OCI-LY7 (cell line): ENCODE data around the gene PRKCA. TPM values are rescaled to one million over a fixed set of nuclear protein-coding genes. Genes with fewer than 3 reads are reported as not detected.

Experiments
- BruUV-seq: library from RNA; stranded (reverse); fragments of 400-500 nt; replicated peaks from 2 replicates; lab custom pipeline; 2021; lab: Mats Ljungman, UMichigan
- CTCF ChIA-PET: fragments of 300-600 bp; sonication (Branson Sonifier 250); formaldehyde crosslinking; loops from one replicate; lab custom pipeline; 2022; ENCODE audit warnings: antibody characterized with exemption; ENCODE audit not compliant: unreplicated experiment; lab: Charles Lee
- POLR2A ChIA-PET: fragments of 300-600 bp; sonication (Branson Sonifier 250); formaldehyde crosslinking; loops from one replicate; lab custom pipeline; 2022; ENCODE audit warnings: antibody characterized with exemption; lab: Charles Lee
- DNase-seq: peaks from one replicate; pipeline ENCODE4 v3.0.0-alpha.2; 2015; ENCODE audit warnings: low spot score
- H2AFZ ChIP-seq: fragments of 200-600 bp; sonication (generic), shearing (Covaris generic); 2 replicates; pipeline ENCODE4 v1.6.1; 2014; ENCODE audit warnings: mild to moderate bottlenecking, antibody characterized with exemption, low read length, moderate library complexity
- H3K27ac ChIP-seq: fragments of 200-600 bp; sonication (generic); 2 replicates; pipeline ENCODE4 v1.5.1; 2014; ENCODE audit warnings: mixed run types, low read depth, mild to moderate bottlenecking, moderate library complexity, low read length, inconsistent platforms; ENCODE audit not compliant: poor library complexity, severe bottlenecking
- H3K36me3 ChIP-seq: fragments of 200-600 bp; sonication (generic); 2 replicates; pipeline ENCODE4 v1.6.1; 2014; ENCODE audit warnings: mild to moderate bottlenecking, antibody characterized with exemption, low read length, moderate library complexity, mixed read lengths; ENCODE audit not compliant: insufficient read depth
- H3K4me1 ChIP-seq: fragments of 200-600 bp; sonication (generic); 2 replicates; pipeline ENCODE4 v1.5.1; 2014; ENCODE audit warnings: mild to moderate bottlenecking, low read length; ENCODE audit not compliant: insufficient read depth, poor library complexity, severe bottlenecking
- H3K4me2 ChIP-seq: fragments of 200-600 bp; sonication (generic); 2 replicates; pipeline ENCODE4 v1.6.1; 2014; ENCODE audit warnings: mild to moderate bottlenecking, low read length
- H3K4me3 ChIP-seq: fragments of 200-600 bp; sonication (generic); 2 replicates; pipeline ENCODE4 v1.5.1; 2014; ENCODE audit warnings: mild to moderate bottlenecking, low read depth, low read length; ENCODE audit not compliant: poor library complexity, severe bottlenecking
- H3K79me2 ChIP-seq: fragments of 200-600 bp; sonication (generic); 2 replicates; pipeline ENCODE4 v1.6.1; 2016; ENCODE audit warnings: low read depth, mild to moderate bottlenecking, low read length, moderate library complexity, mixed read lengths; ENCODE audit not compliant: insufficient read depth
- H3K9me2 ChIP-seq: fragments of 200-600 bp; sonication (generic); 2 replicates; pipeline ENCODE4 v1.6.1; 2016; ENCODE audit warnings: mild to moderate bottlenecking, low read length, mixed read lengths; ENCODE audit not compliant: insufficient read depth
- H3K9me3 ChIP-seq: fragments of 200-600 bp; sonication (generic); 2 replicates; pipeline ENCODE4 v1.6.1; 2014; ENCODE audit warnings: mild to moderate bottlenecking, mixed run types, low read length, mixed read lengths
- H4K20me1 ChIP-seq: fragments of 200-600 bp; sonication (generic); 2 replicates; pipeline ENCODE4 v1.6.1; 2014; ENCODE audit warnings: mild to moderate bottlenecking, antibody characterized with exemption, low read length, moderate library complexity, mixed read lengths; ENCODE audit not compliant: insufficient read depth
- CTCF ChIP-seq: fragments of 200-600 bp; sonication (generic); conservative IDR thresholded peaks from 2 replicates; pipeline ENCODE4 v1.5.1; 2014; ENCODE audit warnings: mild to moderate bottlenecking, antibody characterized with exemption, low read length, moderate library complexity, mixed read lengths
- EZH2phosphoT487 ChIP-seq: fragments of 200-600 bp; sonication (generic); IDR thresholded peaks from 2 replicates; pipeline ENCODE4 v1.6.1; 2018; ENCODE audit warnings: low read depth, borderline replicate concordance, mild to moderate bottlenecking, mixed run types, antibody characterized with exemption, low read length, moderate library complexity, mixed read lengths
- intact Hi-C: fragments of 100-400 bp; cut with micrococcal nuclease; formaldehyde crosslinking; loops from one replicate; pipeline ENCODE4 v1.10.0; 2022; ENCODE audit not compliant: unreplicated experiment
- total RNA-seq, 2 experiments: library from RNA; depleted of rRNA in 1 of 2; stranded (reverse); fragments of >200 nt in 1 of 2; shearing (Covaris generic) in 1 of 2; gene quantifications; 2 replicates each; pipeline ENCODE4 v1.2.3, GENCODE V29; 2014 to 2022

Gene PRKCA
- total RNA-seq, 2 experiments from 2014 or later = 6.6 to 32.1 TPM

GRCh38 chr17:66306446-66306845 lies 4.0 kb downstream of the PRKCA start:
- ChIA-PET POLR2A (interaction anchor here (0.6 to 1.4 kb wide), 3 partner anchors 20 to 147 kb away, joined by 3 to 5 read pairs (median 3); no protein-coding TSS in a partner anchor), CTCF (no interaction called here)
- no peak overlapping the region for H3K27ac ChIP-seq
- H3K4me2 ChIP-seq = no peak overlapping the region
- H3K9me2 ChIP-seq = no peaks in the 10 kb centered on the region
- H3K9me3 ChIP-seq = no peaks in the 10 kb centered on the region
- H3K4me3 ChIP-seq = no peak overlapping the region
- peaks cover 17% of the 10 kb centered on the region for H3K4me1 ChIP-seq
- intact Hi-C loops = no loop called here
- TF ChIP-seq EZH2phosphoT487 (no peak), CTCF (no peak)
- H3K79me2 ChIP-seq = no peaks in the 10 kb centered on the region
- no peak for DNase-seq
- no TSS peak for BruUV-seq
- H3K36me3 ChIP-seq = no peaks in the 10 kb centered on the region
- no peak overlapping the region for H2AFZ ChIP-seq
- no peaks in the 10 kb centered on the region for H4K20me1 ChIP-seq

- H3K27ac ChIP-seq = no peak overlapping the region
- H3K36me3 ChIP-seq = no peaks in the 10 kb centered on the region
- intact Hi-C loops = no loop called here
- H3K4me2 ChIP-seq = no peak overlapping the region
- TF ChIP-seq EZH2phosphoT487 (no peak), CTCF (no peak)
- ChIA-PET POLR2A (no interaction called here), CTCF (no interaction called here)
- H3K79me2 ChIP-seq = no peaks in the 10 kb centered on the region
- H3K9me3 ChIP-seq = no peaks in the 10 kb centered on the region
- no peaks in the 10 kb centered on the region for H4K20me1 ChIP-seq
- no peaks in the 10 kb centered on the region for H3K9me2 ChIP-seq
- DNase-seq = no peak
- no peak overlapping the region for H3K4me3 ChIP-seq
- peaks cover 12% of the 10 kb centered on the region for H3K4me1 ChIP-seq
- no peak overlapping the region for H2AFZ ChIP-seq
- BruUV-seq = no TSS peak
Observed at GRCh38 chr17:66307257-66307656, 4.8 kb downstream of the PRKCA start.

GRCh38 chr17:66308856-66309255 lies 6.4 kb downstream of the PRKCA start:
- Histone ChIP-seq H4K20me1 (no peaks in the 10 kb centered on the region), H3K36me3 (no peaks in the 10 kb centered on the region), H3K79me2 (no peaks in the 10 kb centered on the region), H3K9me3 (no peaks in the 10 kb centered on the region), H3K27ac (no peak overlapping the region), H3K4me2 (no peak overlapping the region), H2AFZ (no peak overlapping the region), H3K4me3 (no peak overlapping the region), H3K9me2 (no peaks in the 10 kb centered on the region), H3K4me1 (peaks cover 6% of the 10 kb centered on the region)
- DNase-seq = no peak
- no TSS peak for BruUV-seq
- POLR2A ChIA-PET = interaction anchor here (0.7 kb wide), 2 partner anchors 21 to 513 kb away, joined by 3 read pairs; no protein-coding TSS in a partner anchor
- TF ChIP-seq CTCF (no peak), EZH2phosphoT487 (no peak)
- CTCF ChIA-PET = no interaction called here
- intact Hi-C loops = no loop called here
